ENCODE results near the gene RNASEH2A. TPM values are rescaled to one million over a fixed set of nuclear protein-coding genes. Genes with fewer than 3 reads are reported as not detected.

The RNASEH2A gene
- total RNA-seq, 2 experiments from 2014 or later, result 53.4 to 58.8 TPM

GRCh38 chr19:12774588-12775555 lies 31.5 kb upstream of the RNASEH2A start, which contains the start of gene HOOK2:
Gene HOOK2 (minus strand): TSS chr19:12775552. CDS start chr19:12775449, 103 bp downstream.
- DNase-seq, result peak; percentile 56
- peak within 1 kb of the TSS; percentile 69 for H3K27ac Mint-ChIP-seq
- H3K4me3 Mint-ChIP-seq, result peak within 1 kb of the TSS; percentile 66
- no peaks in the 10 kb centered on the region for H3K27me3 Mint-ChIP-seq
- CTCF ChIA-PET, result interaction anchor here (0.5 to 30.0 kb wide), 12 partner anchors 9 to 1843 kb away, joined by 3 to 1017 read pairs (median 7); partner anchors contain the start of genes JUNB, PRDX2, RNASEH2A and THSD8
- ATAC-seq, result no peak
- H3K4me1 Mint-ChIP-seq, result peaks cover 30% of the 10 kb centered on the region
- H3K9me3 Mint-ChIP-seq (ENCODE audit: low read depth), result no peaks in the 10 kb centered on the region
- H3K36me3 Mint-ChIP-seq, result no peaks in the 10 kb centered on the region

DNA sequence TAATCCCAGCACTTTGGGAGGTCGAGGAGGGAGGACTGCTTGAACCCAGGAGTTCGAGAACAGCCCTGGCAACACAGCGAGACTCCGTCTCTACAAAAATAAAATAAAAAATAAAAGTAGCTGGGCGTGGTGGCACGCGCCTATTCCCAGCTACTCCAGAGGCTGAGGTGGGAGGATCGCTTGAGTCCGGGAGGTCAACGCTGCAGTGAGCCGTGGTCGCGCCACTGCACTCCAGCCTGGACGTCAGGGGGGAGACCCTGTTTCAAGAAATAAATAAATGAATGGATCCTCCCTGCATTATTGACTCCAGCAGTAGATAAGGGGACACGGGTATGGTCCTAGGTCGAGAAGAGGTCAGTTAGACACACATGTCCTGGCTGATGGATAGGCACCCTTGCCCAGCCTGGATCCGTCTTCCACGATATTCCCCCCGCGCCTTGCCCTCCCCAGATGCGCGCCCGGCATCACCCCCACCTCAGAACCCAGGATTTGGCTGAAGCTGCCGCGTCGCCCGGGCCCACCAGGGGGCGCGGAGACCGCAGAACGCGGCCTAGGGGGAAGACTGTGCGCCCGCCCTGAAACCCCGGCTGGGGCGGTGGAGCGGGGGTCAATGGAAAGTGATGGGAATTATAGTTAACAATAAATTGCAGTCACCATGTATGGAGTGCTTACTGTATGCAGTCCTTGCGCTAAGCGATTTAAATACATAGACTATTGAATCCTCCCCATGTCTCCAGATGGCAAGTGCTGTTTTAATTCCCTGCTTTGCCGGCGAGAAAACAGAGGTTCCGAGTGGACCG lies 29.0 kb upstream of the RNASEH2A start:
- Mint-ChIP-seq H3K27me3 (no peaks in the 10 kb centered on the region), H3K27ac (peak overlapping the region; percentile 97), H3K4me1 (peaks cover 37% of the 10 kb centered on the region), H3K9me3 (ENCODE audit: low read depth) (no peaks in the 10 kb centered on the region), H3K4me3 (peak overlapping the region; percentile 76), H3K36me3 (no peaks in the 10 kb centered on the region)
- DNase-seq (peak; percentile 87), ATAC-seq (peak; percentile 41)
- CTCF ChIA-PET, result interaction anchor here (0.7 to 30.0 kb wide), 11 partner anchors 10 to 188 kb away, joined by 3 to 1017 read pairs (median 11); partner anchors contain the start of genes JUNB, PRDX2, RNASEH2A and THSD8

DNA sequence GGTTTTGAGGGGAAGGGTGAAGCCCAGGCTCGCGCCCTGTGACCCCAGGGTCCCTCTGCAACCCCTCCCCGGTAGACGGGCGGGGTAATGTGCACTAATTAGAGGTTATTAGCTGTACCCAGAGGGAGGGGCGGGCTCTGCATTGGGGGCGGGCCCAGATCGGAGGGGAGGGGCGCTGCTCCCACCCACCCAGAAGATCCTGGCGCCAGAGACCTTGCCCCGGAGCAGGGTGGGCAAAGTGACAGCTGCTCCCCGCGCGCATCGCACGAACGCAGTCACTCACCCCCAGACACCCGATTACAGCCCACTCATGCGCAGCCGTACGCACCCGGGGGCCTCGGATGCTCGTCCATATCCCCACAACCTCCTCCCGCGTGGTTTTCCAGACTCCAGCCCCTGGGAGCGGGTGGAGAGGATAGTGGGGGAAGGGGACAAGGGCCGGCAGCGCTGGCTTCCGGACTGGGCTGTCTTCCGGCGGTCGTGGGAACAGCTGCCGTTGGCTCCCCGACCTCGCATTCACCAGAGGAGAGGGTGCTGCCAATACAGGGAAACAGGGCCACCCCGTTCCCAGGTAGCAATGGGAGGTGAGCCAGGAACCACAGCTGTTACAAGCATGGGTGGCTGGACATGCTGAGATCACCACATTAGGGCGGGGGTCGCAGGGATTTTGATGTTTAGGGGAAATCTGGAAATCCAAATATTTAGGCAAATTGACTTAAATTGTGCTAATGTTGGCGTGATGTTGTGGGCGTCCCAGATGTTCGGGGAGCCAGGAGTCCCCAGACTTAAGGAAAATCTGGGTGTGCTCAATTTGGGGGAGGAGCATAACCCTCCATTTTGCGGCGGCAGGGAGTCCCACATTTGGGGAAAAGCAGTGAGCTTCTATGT lies 28.1 kb upstream of the RNASEH2A start:
- Mint-ChIP-seq H3K9me3 (ENCODE audit: low read depth) (no peaks in the 10 kb centered on the region), H3K4me1 (peaks cover 38% of the 10 kb centered on the region), H3K27ac (peak overlapping the region; percentile 97), H3K4me3 (peak overlapping the region; percentile 76), H3K36me3 (no peaks in the 10 kb centered on the region), H3K27me3 (no peaks in the 10 kb centered on the region)
- CTCF ChIA-PET, result interaction anchor here (0.6 to 30.0 kb wide), 12 partner anchors 8 to 187 kb away, joined by 4 to 1017 read pairs (median 6); partner anchors contain the start of genes JUNB, PRDX2, RNASEH2A and THSD8
- DNase-seq (peak; percentile 71), ATAC-seq (peak; percentile 6)

DNA sequence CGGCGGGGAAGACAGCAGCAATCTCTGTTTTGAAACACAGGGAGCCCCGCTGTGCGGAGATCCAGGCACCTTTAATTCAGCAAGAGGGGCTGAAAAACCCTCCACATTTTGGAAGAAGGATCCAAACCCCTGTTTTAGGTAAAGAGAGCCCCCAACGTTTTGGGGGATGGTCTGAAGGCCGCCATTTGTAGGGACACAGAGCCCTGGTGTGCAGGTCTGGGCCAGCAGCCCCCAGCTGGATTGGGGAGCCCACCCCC lies 27.6 kb upstream of the RNASEH2A start:
- DNase-seq (no peak), ATAC-seq (no peak)
- H3K4me3 Mint-ChIP-seq, result peak overlapping the region; percentile 76
- H3K36me3 Mint-ChIP-seq, result no peaks in the 10 kb centered on the region
- H3K27ac Mint-ChIP-seq, result peak overlapping the region; percentile 97
- CTCF ChIA-PET, result interaction anchor here (0.6 to 30.0 kb wide), 9 partner anchors 9 to 69 kb away, joined by 4 to 1017 read pairs (median 8); partner anchors contain the start of genes JUNB, PRDX2, RNASEH2A and THSD8
- H3K27me3 Mint-ChIP-seq, result no peaks in the 10 kb centered on the region
- peaks cover 38% of the 10 kb centered on the region for H3K4me1 Mint-ChIP-seq
- no peaks in the 10 kb centered on the region for H3K9me3 Mint-ChIP-seq (ENCODE audit: low read depth)

DNA sequence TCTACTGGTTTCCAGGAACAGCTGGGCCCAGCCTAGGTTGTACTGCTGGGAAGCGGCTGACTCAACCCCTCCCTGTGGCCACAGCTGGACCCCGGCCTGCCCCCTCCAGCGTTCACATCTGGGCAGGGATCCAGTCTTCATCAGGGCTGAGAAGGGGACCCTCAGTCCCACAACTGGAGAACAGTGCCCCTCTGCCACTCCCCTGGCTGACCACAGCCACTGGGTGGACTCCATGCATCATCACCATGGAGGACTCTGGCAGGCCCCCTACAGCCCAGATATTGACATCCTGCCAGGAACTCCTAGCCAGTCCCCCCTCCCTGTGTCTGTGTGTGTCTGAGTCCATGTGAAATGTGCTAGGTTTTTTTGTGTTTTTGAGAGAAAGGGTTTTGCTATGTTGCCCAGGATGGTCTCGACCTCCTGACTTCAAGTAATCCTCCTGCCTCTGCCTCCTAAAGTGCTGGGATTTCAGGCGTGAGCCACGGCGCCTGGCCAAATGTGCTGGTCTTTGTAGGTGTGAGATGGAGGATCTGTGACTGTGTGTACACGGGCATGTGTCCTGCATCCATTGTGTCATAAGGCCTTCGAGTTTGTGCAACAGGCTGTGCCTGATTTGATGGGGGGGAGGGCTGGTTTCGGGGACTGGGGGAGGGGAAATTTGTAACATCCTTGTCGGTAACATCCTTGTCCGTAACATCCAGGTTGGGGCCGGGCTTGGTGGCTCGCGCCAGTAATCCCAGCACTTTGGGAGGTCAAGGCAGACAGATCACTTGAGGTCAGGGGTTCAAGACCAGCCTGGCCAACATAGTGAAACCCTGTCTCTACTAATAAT lies 27.0 kb upstream of the RNASEH2A start:
- Mint-ChIP-seq H3K27me3 (no peaks in the 10 kb centered on the region), H3K36me3 (no peaks in the 10 kb centered on the region), H3K4me1 (peaks cover 38% of the 10 kb centered on the region)

GRCh38 chr19:12782174-12782423 lies 24.3 kb upstream of the RNASEH2A start:
- ATAC-seq, result peak; percentile 9
- CTCF ChIA-PET, result interaction anchor here (0.6 to 30.0 kb wide), 6 partner anchors 9 to 183 kb away, joined by 3 to 1017 read pairs (median 4); partner anchors contain the start of genes JUNB, PRDX2, RNASEH2A and THSD8
- H3K9me3 Mint-ChIP-seq (ENCODE audit: low read depth), result no peaks in the 10 kb centered on the region
- no peak overlapping the region for H3K27ac Mint-ChIP-seq
- peaks cover 39% of the 10 kb centered on the region for H3K4me1 Mint-ChIP-seq
- no peaks in the 10 kb centered on the region for H3K27me3 Mint-ChIP-seq
- peak overlapping the region; percentile 78 for H3K4me3 Mint-ChIP-seq
- H3K36me3 Mint-ChIP-seq, result no peaks in the 10 kb centered on the region
- DNase-seq, result no peak

More for the DNA sequence above, 27.0 kb upstream of the RNASEH2A start:
- DNase-seq (peak; percentile 64), ATAC-seq (no peak)
- Mint-ChIP-seq H3K4me3 (peak overlapping the region; percentile 76), H3K9me3 (ENCODE audit: low read depth) (no peaks in the 10 kb centered on the region), H3K27ac (peak overlapping the region; percentile 97)
- CTCF ChIA-PET, result interaction anchor here (1.2 to 30.0 kb wide), 6 partner anchors 8 to 20 kb away, joined by 3 to 1017 read pairs (median 34); partner anchors contain the start of genes JUNB, PRDX2, RNASEH2A and THSD8

GRCh38 chr19:12782424-12783290 lies 23.7 kb upstream of the RNASEH2A start:
- Mint-ChIP-seq H3K4me1 (peaks cover 36% of the 10 kb centered on the region), H3K4me3 (peak overlapping the region; percentile 78), H3K27me3 (no peaks in the 10 kb centered on the region), H3K9me3 (ENCODE audit: low read depth) (no peaks in the 10 kb centered on the region), H3K27ac (no peak overlapping the region), H3K36me3 (no peaks in the 10 kb centered on the region)
- ATAC-seq (peak; percentile 59), DNase-seq (peak; percentile 92)
- CTCF ChIA-PET, result interaction anchor here (0.6 to 30.0 kb wide), 6 partner anchors 9 to 183 kb away, joined by 3 to 1017 read pairs (median 4); partner anchors contain the start of genes JUNB, PRDX2, RNASEH2A and THSD8

- no peaks in the 10 kb centered on the region for H3K9me3 Mint-ChIP-seq (ENCODE audit: low read depth)
- ATAC-seq (peak; percentile 3), DNase-seq (peak; percentile 88)
- peaks cover 41% of the 10 kb centered on the region for H3K4me1 Mint-ChIP-seq
- no peak overlapping the region for H3K27ac Mint-ChIP-seq
- no peaks in the 10 kb centered on the region for H3K27me3 Mint-ChIP-seq
- H3K36me3 Mint-ChIP-seq, result no peaks in the 10 kb centered on the region
- CTCF ChIA-PET, result interaction anchor here (1.2 to 30.0 kb wide), 2 partner anchors 16 to 47 kb away, joined by 4 to 1017 read pairs; partner anchors contain the start of genes JUNB, PRDX2, RNASEH2A and THSD8
- peak overlapping the region; percentile 78 for H3K4me3 Mint-ChIP-seq
Observed at GRCh38 chr19:12783291-12783848, 23.0 kb upstream of the RNASEH2A start.

- Mint-ChIP-seq H3K4me1 (peaks cover 39% of the 10 kb centered on the region), H3K27me3 (no peaks in the 10 kb centered on the region), H3K36me3 (peaks cover under 1% of the 10 kb centered on the region), H3K4me3 (peak overlapping the region; percentile 67), H3K27ac (no peak overlapping the region), H3K9me3 (ENCODE audit: low read depth) (no peaks in the 10 kb centered on the region)
- CTCF ChIA-PET, result interaction anchor here (30.0 kb wide), 1 partner anchor 15 kb away, joined by 1017 read pairs; the partner anchor contains the start of genes JUNB, PRDX2, RNASEH2A and THSD8
- DNase-seq, result peak; percentile 65
- no peak for ATAC-seq
Observed at GRCh38 chr19:12783849-12784393, 22.5 kb upstream of the RNASEH2A start.

DNA sequence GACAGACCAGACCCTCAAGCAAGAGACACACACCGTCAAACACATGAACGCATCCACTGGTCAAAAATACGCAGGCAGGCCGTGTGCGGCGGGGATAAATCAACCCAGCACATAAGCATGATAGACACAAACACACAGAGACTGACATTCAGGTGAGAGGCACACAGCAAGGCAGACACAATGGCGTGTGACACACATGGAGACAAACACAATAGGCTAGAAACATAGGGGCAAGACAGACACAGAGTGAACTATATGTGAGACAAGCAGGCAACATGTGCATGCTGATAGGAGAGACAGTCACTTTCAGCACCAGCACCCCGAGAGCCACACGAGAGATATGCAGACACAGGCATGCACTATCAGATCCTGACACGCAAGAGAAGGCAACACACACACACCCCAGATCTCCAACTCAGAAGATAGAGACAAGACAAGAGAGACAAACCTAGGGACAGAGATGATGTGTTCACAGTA lies 22.0 kb upstream of the RNASEH2A start:
- CTCF ChIA-PET, result interaction anchor here (30.0 kb wide), 1 partner anchor 15 kb away, joined by 1017 read pairs; the partner anchor contains the start of genes JUNB, PRDX2, RNASEH2A and THSD8
- peaks cover 35% of the 10 kb centered on the region for H3K4me1 Mint-ChIP-seq
- H3K4me3 Mint-ChIP-seq, result no peak overlapping the region
- H3K9me3 Mint-ChIP-seq (ENCODE audit: low read depth), result no peaks in the 10 kb centered on the region
- DNase-seq, result peak; percentile 54
- H3K27ac Mint-ChIP-seq, result no peak overlapping the region
- ATAC-seq, result peak; percentile 2
- peaks cover 1% of the 10 kb centered on the region for H3K36me3 Mint-ChIP-seq
- no peaks in the 10 kb centered on the region for H3K27me3 Mint-ChIP-seq
